Smooth muscle cell of the coronary artery (primary cell): ENCODE results near the gene RAD51B. TPM values are rescaled to one million over a fixed set of nuclear protein-coding genes. Genes with fewer than 3 reads are reported as not detected.

ENCODE experiments used
- total RNA-seq: library from RNA; depleted of rRNA; stranded (reverse); fragments of >200 nt; gene quantifications from 2 replicates; pipeline ENCODE4 v1.2.3, GENCODE V29; 2014; ENCODE audit warnings: low replicate concordance

RAD51B gene
- total RNA-seq: 8.3 and 10.9 TPM in 2 replicates

GRCh38 chr14:67819563-67820421, at the start of gene RAD51B:
Gene RAD51B (plus strand): TSS chr14:67819779.

GRCh38 chr14:67816326-67817002, 3.1 kb upstream of the RAD51B start, which contains the start of gene ZFYVE26:
Gene ZFYVE26 (minus strand): TSS chr14:67816590. CDS start chr14:67815963, 627 bp downstream.

Other genes starting within 250 kb of the RAD51B start
- 9.1 and 10.5 TPM in 2 replicates for gene PIGH, start 219.5 kb upstream of the RAD51B start, total RNA-seq
- 3.6 and 3.8 TPM in 2 replicates for gene ARG2, start 199.9 kb upstream of the RAD51B start, total RNA-seq
- gene VTI1B, start 145.1 kb upstream of the RAD51B start, total RNA-seq: 75.7 and 101 TPM in 2 replicates
- 48.3 and 114 TPM in 2 replicates for gene RDH11, start 124.0 kb upstream of the RAD51B start, total RNA-seq
- not detected in 2 replicates for gene RDH12, start 117.9 kb upstream of the RAD51B start, total RNA-seq
- 9.4 and 13.5 TPM in 2 replicates for gene ZFYVE26, start 3.2 kb upstream of the RAD51B start, total RNA-seq